Kidney (tissue), 14 donors: ENCODE results near the gene ADAM8. TPM values are rescaled to one million over a fixed set of nuclear protein-coding genes. Genes with fewer than 3 reads are reported as not detected.

Experiments
- DNase-seq, 5 donors: peaks; one replicate each; pipeline ENCODE4 v3.0.0-alpha.2; 2013 to 2020
- FAIRE-seq: peaks from 2 replicates; lab custom pipeline; 2012; peaks lifted over from hg19 to GRCh38; lab: Jason Lieb, UNC
- H3K27ac ChIP-seq, 2 donors: one replicate each; pipeline ENCODE4 v1.7.0; 2013; ENCODE audit warnings: low read depth in 2 of 2, low read length in 2 of 2, inconsistent platforms in 1 of 2
- H3K27me3 ChIP-seq: one replicate; pipeline ENCODE4 v1.7.1; 2013; ENCODE audit warnings: low read length, inconsistent platforms; ENCODE audit not compliant: control insufficient read depth, insufficient read depth
- H3K36me3 ChIP-seq, 3 donors: one replicate each; pipeline versions ENCODE4 v1.7.0 to v1.7.1; 2013; ENCODE audit warnings: low read length in 3 of 3, control low read depth in 1 of 3, inconsistent platforms in 1 of 3; ENCODE audit not compliant: insufficient read depth in 3 of 3, control insufficient read depth in 2 of 3
- H3K4me1 ChIP-seq, 3 donors: one replicate each; pipeline versions ENCODE4 v1.7.0 to v1.7.1; 2013; ENCODE audit warnings: low read length in 3 of 3, inconsistent platforms in 1 of 3, low read depth in 1 of 3; ENCODE audit not compliant: control insufficient read depth in 2 of 3, insufficient read depth in 2 of 3
- H3K4me3 ChIP-seq, 3 donors: one replicate each; pipeline versions ENCODE4 v1.7.0 to v1.8.1; 2013; ENCODE audit warnings: low read length in 3 of 3, control low read depth in 1 of 3, inconsistent platforms in 1 of 3
- H3K9ac ChIP-seq, 3 donors: one replicate each; pipeline versions ENCODE4 v1.7.0 to v1.7.1; 2013; ENCODE audit warnings: low read length in 3 of 3, control low read depth in 1 of 3, inconsistent platforms in 1 of 3
- H3K9me3 ChIP-seq, 3 donors: one replicate each; pipeline versions ENCODE4 v1.7.0 to v1.7.1; 2013; ENCODE audit warnings: low read length in 3 of 3, control low read depth in 1 of 3, inconsistent platforms in 1 of 3; ENCODE audit not compliant: control insufficient read depth in 2 of 3, insufficient read depth in 1 of 3
- intact Hi-C: fragments of 100-400 bp; cut with DNase I; formaldehyde crosslinking; loops from one replicate; pipeline ENCODE4 v1.11.1; 2022
- polyA plus RNA-seq: library from polyadenylated mRNA; stranded (reverse); fragments of 350-450 nt; fragmentation: Illumina TruSeq; extraction: RNeasy Lipid Tissue Mini Kit (QIAGEN cat#74804); gene quantifications from one replicate; pipeline ENCODE4 v1.2.3, GENCODE V29; 2014; ENCODE audit warnings: low read depth, low replicate concordance; ENCODE audit not compliant: insufficient read depth
- total RNA-seq: library from RNA; stranded (reverse); fragmentation: NEBNext Ultra II Directional; extraction: Animal tissue kit (Norgen Biotek cat#: 25700); gene quantifications from one replicate; pipeline ENCODE4 v1.2.1, GENCODE V29; 2021
- TF ChIP-seq, protein P1 (sequence below): IDR thresholded peaks from 3 replicates; pipeline ENCODE4 v1.5.1; 2012; ENCODE audit warnings: mild to moderate bottlenecking, moderate library complexity, borderline replicate concordance; ENCODE audit not compliant: insufficient read depth; ENCODE audit errors: extremely low read depth
- donor health status: control.
- donor health status: control.
- donor health status: control.
- donor health status: control.
- donor health status: control.
- donor health status: DM: yes; HTN: yes; CAD: no.
- donor health status: Normal renal cell carcinoma (clear cell type).

Gene ADAM8
- total and polyA plus RNA-seq, 2 donors from 2014 or later, result 3.4 to 16.6 TPM

DNA sequence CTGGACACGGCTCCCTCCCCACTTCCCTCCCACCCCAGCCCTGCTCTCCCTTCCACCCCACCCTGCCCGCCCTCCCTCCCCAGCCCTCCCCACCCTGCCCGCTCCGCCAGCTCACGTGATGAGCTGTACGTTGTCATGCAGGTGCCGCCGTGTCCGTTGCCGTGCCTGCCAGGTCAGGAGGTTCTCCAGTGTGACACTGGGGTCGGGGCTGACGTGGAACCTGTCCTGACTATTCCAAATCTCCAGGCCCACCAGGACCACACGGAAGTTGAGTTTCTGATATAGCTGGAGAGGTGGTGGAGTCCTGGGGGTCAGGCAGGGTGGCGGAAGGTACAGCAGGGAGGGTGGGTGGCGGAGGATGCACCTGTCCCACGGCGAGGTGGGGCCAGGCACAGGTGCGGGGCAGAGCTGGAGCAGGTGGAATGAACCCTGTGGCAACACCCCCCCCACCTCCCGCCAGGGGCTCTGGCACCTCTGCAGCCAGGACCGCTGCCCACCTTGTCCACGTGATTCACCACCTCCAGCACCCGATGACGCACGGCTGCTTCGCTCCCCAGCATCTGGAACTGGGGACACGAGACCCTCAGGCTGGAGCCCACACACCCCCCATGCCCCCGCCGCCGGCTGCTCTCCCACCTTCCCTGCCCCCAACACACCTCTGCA lies 4.2 kb downstream of the ADAM8 start:
- intact Hi-C loops, result no loop called here

DNA sequence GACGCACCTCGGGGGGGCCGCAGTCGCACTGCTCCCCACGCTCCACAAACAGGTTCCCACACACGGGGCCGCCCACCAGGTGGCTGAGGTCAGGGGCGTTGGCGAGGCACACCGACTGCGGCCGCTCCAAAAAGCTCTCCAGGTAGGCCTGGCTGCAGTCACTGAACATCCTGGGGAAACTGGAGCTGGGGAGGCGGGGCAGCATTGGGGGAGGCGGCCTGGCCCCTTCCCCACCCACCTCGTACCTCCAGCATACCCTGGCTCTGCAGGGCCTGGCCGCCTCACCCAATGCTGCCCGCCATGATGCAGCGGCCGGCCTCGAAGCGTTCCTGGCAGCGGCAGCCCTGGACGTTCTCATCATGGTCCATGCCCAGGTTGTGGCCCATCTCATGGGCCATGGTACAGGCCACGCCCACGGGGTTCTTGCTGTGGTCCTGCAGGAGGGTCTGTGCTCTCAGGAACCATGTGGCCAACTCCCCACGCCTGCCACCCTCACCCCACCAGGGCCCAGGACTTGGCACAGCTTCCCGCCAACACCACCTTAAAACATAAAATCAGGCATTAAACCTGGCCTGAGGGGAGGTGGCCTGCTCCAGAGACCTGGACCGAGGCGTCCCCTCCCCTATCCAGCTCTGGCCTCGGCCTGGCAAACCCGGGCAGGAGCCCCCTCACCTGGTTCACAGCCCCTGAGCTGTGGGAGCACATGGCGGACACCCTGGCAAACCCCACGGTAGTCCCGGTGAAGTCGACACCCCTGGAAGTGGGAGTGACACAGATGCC lies 5.0 kb downstream of the ADAM8 start:
- Histone ChIP-seq H3K9ac (no peak overlapping the region), H3K9me3 (no peaks in the 10 kb centered on the region), H3K4me3 (no peak overlapping the region), H3K4me1 (no peaks in the 10 kb centered on the region), H3K27me3 (no peaks in the 10 kb centered on the region), H3K36me3 (no peaks in the 10 kb centered on the region), H3K27ac (no peak overlapping the region)
- FAIRE-seq (no peak), DNase-seq (peak in 1 of 5 donors; percentile 71)
- intact Hi-C loops, result no loop called here
- TF ChIP-seq, protein P1, sequence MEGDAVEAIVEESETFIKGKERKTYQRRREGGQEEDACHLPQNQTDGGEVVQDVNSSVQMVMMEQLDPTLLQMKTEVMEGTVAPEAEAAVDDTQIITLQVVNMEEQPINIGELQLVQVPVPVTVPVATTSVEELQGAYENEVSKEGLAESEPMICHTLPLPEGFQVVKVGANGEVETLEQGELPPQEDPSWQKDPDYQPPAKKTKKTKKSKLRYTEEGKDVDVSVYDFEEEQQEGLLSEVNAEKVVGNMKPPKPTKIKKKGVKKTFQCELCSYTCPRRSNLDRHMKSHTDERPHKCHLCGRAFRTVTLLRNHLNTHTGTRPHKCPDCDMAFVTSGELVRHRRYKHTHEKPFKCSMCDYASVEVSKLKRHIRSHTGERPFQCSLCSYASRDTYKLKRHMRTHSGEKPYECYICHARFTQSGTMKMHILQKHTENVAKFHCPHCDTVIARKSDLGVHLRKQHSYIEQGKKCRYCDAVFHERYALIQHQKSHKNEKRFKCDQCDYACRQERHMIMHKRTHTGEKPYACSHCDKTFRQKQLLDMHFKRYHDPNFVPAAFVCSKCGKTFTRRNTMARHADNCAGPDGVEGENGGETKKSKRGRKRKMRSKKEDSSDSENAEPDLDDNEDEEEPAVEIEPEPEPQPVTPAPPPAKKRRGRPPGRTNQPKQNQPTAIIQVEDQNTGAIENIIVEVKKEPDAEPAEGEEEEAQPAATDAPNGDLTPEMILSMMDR, result no peak

More for the DNA sequence above, 4.2 kb downstream of the ADAM8 start:
- Histone ChIP-seq H3K4me1 (no peaks in the 10 kb centered on the region), H3K36me3 (no peaks in the 10 kb centered on the region), H3K4me3 (no peak overlapping the region), H3K27ac (no peak overlapping the region), H3K9ac (no peak overlapping the region), H3K27me3 (no peaks in the 10 kb centered on the region), H3K9me3 (no peaks in the 10 kb centered on the region)
- TF ChIP-seq, protein P1, result no peak
- DNase-seq (peak in 1 of 5 donors; percentile 70), FAIRE-seq (no peak)

- intact Hi-C loops, result no loop called here
- Histone ChIP-seq H3K27ac (no peak overlapping the region), H3K9me3 (no peaks in the 10 kb centered on the region), H3K27me3 (no peaks in the 10 kb centered on the region), H3K36me3 (no peaks in the 10 kb centered on the region), H3K9ac (no peak overlapping the region), H3K4me1 (no peaks in the 10 kb centered on the region), H3K4me3 (no peak overlapping the region)
- DNase-seq (peak in 1 of 5 donors; percentile 78), FAIRE-seq (no peak)
- TF ChIP-seq, protein P1, result no peak
Observed at GRCh38 chr10:133270773-133271297, 5.8 kb downstream of the ADAM8 start.
